ENCODE results near the gene PRDM15. TPM values are rescaled to one million over a fixed set of nuclear protein-coding genes. Genes with fewer than 3 reads are reported as not detected.

Gene PRDM15
- total and polyA plus RNA-seq, 2 donors (not counting 3 experiments of a cell fraction or from before 2014, with no cell fraction given): 11.8 to 12.9 TPM

DNA sequence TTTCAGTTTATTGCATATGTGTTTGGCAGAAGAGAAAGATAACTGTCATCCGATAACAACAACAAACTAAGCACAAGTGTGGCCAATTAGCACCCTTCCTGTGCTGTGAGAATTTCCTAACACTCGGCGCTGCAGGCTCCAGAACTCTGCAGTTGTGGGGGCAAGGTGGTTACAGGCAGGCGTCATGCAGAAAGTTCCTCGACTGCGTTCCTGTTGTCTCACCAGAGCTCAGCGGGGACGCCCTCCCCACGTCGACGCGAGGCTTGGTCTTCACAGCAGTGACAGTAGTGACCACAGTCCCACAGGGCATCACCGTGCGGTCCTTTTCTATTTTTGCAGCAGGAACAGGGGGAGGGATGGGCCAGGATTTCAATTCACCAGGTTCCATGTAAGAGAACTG, 27.6 kb upstream of the PRDM15 start:
- ChIA-PET POLR2A (no interaction called here), CTCF (no interaction called here)
- peaks cover 13 to 46% of the 10 kb centered on the region in 2 experiments for H3K36me3 ChIP-seq (ENCODE audit: control insufficient read depth in 2 of 2, extremely low read depth in 1 of 2, insufficient read depth in 2 of 2, low read length in 2 of 2)
- intact Hi-C loops (cut with micrococcal nuclease): no loop called here
- no peaks in the 10 kb centered on the region for H3K79me2 ChIP-seq (ENCODE audit: control insufficient read depth, insufficient read depth, low read length)
- H3K4me3 ChIP-seq (replicated peaks in 1 of 3; ENCODE audit: insufficient read depth in 1 of 3, low read depth in 1 of 3, low read length in 3 of 3): no peak overlapping the region
- BruUV-seq (replicated peaks): no TSS peak
- dilution Hi-C loops (cut with MboI; ENCODE audit: extremely low pct_ligation_motif_present, low sequenced_read_pairs): no loop called here
- H3K9me1 ChIP-seq (replicated peaks; ENCODE audit: control insufficient read depth, extremely low read depth, insufficient read depth, low read length): no peaks in the 10 kb centered on the region
- TF ChIP-seq MYC (IDR thresholded peaks at IDR 0.05; ENCODE audit: low read depth, low read length): no peak
- no peak for TF ChIP-seq POLR2A (IDR thresholded peaks at IDR 0.05; ENCODE audit: low read depth, low read length)
- TF ChIP-seq EZH2 (IDR thresholded peaks at IDR 0.05; ENCODE audit: borderline replicate concordance, low read depth, low read length, severe bottlenecking): no peak
- no peak for TF ChIP-seq POLR2AphosphoS5 (IDR thresholded peaks at IDR 0.05; ENCODE audit: insufficient read depth, low read depth, low read length)
- no peak for TF ChIP-seq FOS (IDR thresholded peaks at IDR 0.05; ENCODE audit: borderline replicate concordance, insufficient read depth, low read length)
- TF ChIP-seq, protein P1, sequence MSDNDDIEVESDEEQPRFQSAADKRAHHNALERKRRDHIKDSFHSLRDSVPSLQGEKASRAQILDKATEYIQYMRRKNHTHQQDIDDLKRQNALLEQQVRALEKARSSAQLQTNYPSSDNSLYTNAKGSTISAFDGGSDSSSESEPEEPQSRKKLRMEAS (IDR thresholded peaks at IDR 0.05; ENCODE audit: insufficient read depth, insufficient read length): no peak
- TF ChIP-seq JUN (IDR thresholded peaks at IDR 0.05; ENCODE audit: borderline replicate concordance, insufficient read depth, insufficient read length, low read depth): no peak
- TF ChIP-seq, protein P2, sequence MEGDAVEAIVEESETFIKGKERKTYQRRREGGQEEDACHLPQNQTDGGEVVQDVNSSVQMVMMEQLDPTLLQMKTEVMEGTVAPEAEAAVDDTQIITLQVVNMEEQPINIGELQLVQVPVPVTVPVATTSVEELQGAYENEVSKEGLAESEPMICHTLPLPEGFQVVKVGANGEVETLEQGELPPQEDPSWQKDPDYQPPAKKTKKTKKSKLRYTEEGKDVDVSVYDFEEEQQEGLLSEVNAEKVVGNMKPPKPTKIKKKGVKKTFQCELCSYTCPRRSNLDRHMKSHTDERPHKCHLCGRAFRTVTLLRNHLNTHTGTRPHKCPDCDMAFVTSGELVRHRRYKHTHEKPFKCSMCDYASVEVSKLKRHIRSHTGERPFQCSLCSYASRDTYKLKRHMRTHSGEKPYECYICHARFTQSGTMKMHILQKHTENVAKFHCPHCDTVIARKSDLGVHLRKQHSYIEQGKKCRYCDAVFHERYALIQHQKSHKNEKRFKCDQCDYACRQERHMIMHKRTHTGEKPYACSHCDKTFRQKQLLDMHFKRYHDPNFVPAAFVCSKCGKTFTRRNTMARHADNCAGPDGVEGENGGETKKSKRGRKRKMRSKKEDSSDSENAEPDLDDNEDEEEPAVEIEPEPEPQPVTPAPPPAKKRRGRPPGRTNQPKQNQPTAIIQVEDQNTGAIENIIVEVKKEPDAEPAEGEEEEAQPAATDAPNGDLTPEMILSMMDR (IDR thresholded peaks at IDR 0.05; ENCODE audit: extremely low read depth in 1 of 2, insufficient read depth in 1 of 2, low read depth in 1 of 2, low read length in 2 of 2): no peak
- TF ChIP-seq GATA2 (IDR thresholded peaks at IDR 0.05; ENCODE audit: insufficient read depth, insufficient read length, low read depth, low read length): no peak
- H3K4me2 ChIP-seq (ENCODE audit: insufficient read depth, low read length): no peak overlapping the region
- H4K20me1 ChIP-seq (replicated peaks; ENCODE audit: control insufficient read depth, extremely low read depth, insufficient read depth, low read length): no peaks in the 10 kb centered on the region
- DNase-seq (ENCODE audit: low read depth, low spot score): no peak
- H3K9ac ChIP-seq (replicated peaks; ENCODE audit: extremely low read depth, insufficient read depth, low read length): no peak overlapping the region
- H3K4me1 ChIP-seq (ENCODE audit: control insufficient read depth, extremely low read depth, insufficient read depth, low read length): no peaks in the 10 kb centered on the region
- no peak for FAIRE-seq
- no peak overlapping the region for H2AFZ ChIP-seq (ENCODE audit: low read depth, low read length)
- no peak overlapping the region for H3K27ac ChIP-seq (ENCODE audit: insufficient read depth, low read depth, low read length)
- H3K9me3 ChIP-seq (replicated peaks; ENCODE audit: control insufficient read depth, insufficient read depth, low read length): no peaks in the 10 kb centered on the region
- no peaks in the 10 kb centered on the region for H3K27me3 ChIP-seq (ENCODE audit: control insufficient read depth in 2 of 2, insufficient read depth in 2 of 2, low read length in 2 of 2)
